GM10847 (cell line): Measurements from ENCODE around the gene SLC2A9.

Source experiments
- POLR2A ChIP-seq: IDR thresholded peaks from 2 replicates; pipeline ENCODE4 v1.6.1; 2011; ENCODE audit not compliant: insufficient read length; ENCODE audit errors: extremely low read depth

The SLC2A9 gene

DNA sequence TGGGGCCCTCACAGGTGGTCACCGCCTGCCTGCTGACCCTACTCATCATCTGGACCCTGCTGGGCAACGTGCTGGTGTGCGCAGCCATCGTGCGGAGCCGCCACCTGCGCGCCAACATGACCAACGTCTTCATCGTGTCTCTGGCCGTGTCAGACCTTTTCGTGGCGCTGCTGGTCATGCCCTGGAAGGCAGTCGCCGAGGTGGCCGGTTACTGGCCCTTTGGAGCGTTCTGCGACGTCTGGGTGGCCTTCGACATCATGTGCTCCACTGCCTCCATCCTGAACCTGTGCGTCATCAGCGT, 239.2 kb downstream of the SLC2A9 start:
- TF ChIP-seq POLR2A = no peak

DNA sequence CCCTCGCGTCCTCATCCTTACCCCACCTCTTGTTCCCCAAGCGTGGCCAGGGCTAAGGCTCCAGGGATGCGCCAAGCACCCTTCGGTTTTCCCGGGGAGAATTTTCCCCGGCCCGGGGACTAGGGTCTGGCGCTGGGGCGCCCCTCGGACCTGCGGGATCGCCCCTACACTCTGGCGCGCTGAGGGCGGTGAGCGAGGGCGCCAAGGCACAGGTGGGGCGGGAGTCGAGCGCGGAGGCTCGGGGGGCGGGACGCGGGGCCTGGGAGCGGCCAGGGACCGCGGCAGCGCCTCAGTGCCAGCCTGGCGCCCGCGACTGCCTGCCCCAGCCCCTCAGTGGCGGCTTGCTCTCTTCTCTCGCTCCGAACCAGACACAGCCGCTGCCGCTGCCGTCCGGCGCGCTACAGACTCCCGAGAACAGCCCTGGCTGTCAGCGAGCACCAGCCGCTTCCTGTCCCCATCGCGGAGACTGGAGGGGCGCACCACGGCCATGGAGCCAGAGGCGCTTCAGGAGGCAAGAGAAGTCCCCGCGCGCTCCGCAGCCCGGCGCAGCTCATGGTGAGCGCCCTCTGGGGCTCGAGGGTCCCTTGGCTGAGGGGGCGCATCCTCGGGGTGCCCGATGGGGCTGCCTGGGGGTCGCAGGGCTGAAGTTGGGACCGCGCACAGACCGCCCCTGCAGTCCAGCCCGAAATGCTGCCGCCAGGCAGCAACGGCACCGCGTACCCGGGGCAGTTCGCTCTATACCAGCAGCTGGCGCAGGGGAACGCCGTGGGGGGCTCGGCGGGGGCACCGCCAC, 239.8 kb downstream of the SLC2A9 start, which contains the start of gene DRD5:
DRD5 (plus strand) TSS at position 292 of the 793 bp plus-strand sequence; CDS start at position 688, 396 bp downstream.
- no peak for TF ChIP-seq POLR2A
